CD1c-positive myeloid dendritic cell (primary cell): ENCODE measurements around the gene ARPC2.
"Not testable (repeated sequence)": the region's sequence is repeated elsewhere in the genome, so short reads cannot be mapped to it uniquely, and the experiment has no call there.

Experiments used
- DNase-seq: peaks from one replicate; pipeline ENCODE4 v3.0.0-alpha.2; 2016; ENCODE audit errors: extremely low spot score

The ARPC2 gene

GRCh38 chr2:218216674-218217359, at the start of gene ARPC2:
Gene ARPC2 (plus strand): TSS chr2:218217189. CDS start chr2:218217471, 282 bp downstream.
- DNase-seq, result peak; percentile 98

GRCh38 chr2:218168016-218168415, 49.0 kb upstream of the ARPC2 start:
- DNase-seq, result no peak

GRCh38 chr2:218168635-218169462, 48.1 kb upstream of the ARPC2 start:
- DNase-seq, result peak; percentile 52

GRCh38 chr2:218169757-218170546, 47.0 kb upstream of the ARPC2 start:
- DNase-seq, result no peak

- not testable (repeated sequence) for DNase-seq
Observed at GRCh38 chr2:218171744-218172143, 45.2 kb upstream of the ARPC2 start.

GRCh38 chr2:218172845-218173244, 44.1 kb upstream of the ARPC2 start:
- DNase-seq, result no peak

GRCh38 chr2:218179782-218180181, 37.2 kb upstream of the ARPC2 start:
- no peak for DNase-seq

- DNase-seq, result no peak
Observed at GRCh38 chr2:218180467-218181114, 36.4 kb upstream of the ARPC2 start.

- DNase-seq, result no peak
Observed at GRCh38 chr2:218184331-218184730, 32.7 kb upstream of the ARPC2 start.

GRCh38 chr2:218186355-218186766, 30.6 kb upstream of the ARPC2 start:
- peak; percentile 86 for DNase-seq

- DNase-seq, result no peak
Observed at GRCh38 chr2:218186876-218187275, 30.1 kb upstream of the ARPC2 start.

GRCh38 chr2:218187296-218188015, 29.5 kb upstream of the ARPC2 start:
- DNase-seq, result no peak

GRCh38 chr2:218188528-218188927, 28.5 kb upstream of the ARPC2 start:
- DNase-seq, result no peak

- peak; percentile 38 for DNase-seq
Observed at GRCh38 chr2:218192902-218193430, 24.0 kb upstream of the ARPC2 start.

GRCh38 chr2:218193701-218194100, 23.3 kb upstream of the ARPC2 start:
- DNase-seq, result no peak

GRCh38 chr2:218194880-218195279, 22.1 kb upstream of the ARPC2 start:
- no peak for DNase-seq

GRCh38 chr2:218196974-218197373, 20.0 kb upstream of the ARPC2 start:
- DNase-seq, result no peak

- DNase-seq, result no peak
Observed at GRCh38 chr2:218202266-218202665, 14.7 kb upstream of the ARPC2 start.

GRCh38 chr2:218209078-218209477, 7.9 kb upstream of the ARPC2 start:
- DNase-seq, result no peak

- DNase-seq, result peak; percentile 65
Observed at GRCh38 chr2:218214116-218214515, 2.9 kb upstream of the ARPC2 start.

- DNase-seq, result no peak
Observed at GRCh38 chr2:218216336-218216673, 684 bp upstream of the ARPC2 start.
